NCI-H510A (cell line): ENCODE measurements around the gene BSND.

ENCODE experiments used
- DNase-seq: peaks from one replicate; lab custom pipeline; 2025; lab: John Stamatoyannopoulos, UW

The BSND gene

DNA sequence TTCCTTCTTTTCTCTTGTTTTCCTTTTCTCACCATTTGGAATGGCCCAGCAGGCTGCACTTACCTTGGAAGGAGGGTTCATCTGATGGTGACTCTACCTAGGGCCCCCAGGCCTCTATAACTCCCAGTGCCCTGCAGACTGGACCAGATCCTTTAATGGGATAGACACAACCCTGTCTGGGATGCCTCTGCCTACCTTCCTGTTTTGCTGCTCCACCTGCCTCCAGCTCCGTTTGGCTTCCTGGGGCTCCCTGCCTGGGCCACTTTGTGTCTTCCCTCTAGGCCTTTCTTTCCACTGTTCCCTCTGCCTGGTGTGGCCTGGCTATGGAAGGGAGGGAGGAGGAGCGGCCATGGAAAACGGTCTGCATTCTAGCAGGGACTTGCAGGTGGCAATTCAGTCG lies 48.1 kb downstream of the BSND start:
- DNase-seq: no peak

- no peak for DNase-seq
These were observed 48.9 kb downstream of the BSND start for GRCh38 chr1:55047611-55048010.

DNA sequence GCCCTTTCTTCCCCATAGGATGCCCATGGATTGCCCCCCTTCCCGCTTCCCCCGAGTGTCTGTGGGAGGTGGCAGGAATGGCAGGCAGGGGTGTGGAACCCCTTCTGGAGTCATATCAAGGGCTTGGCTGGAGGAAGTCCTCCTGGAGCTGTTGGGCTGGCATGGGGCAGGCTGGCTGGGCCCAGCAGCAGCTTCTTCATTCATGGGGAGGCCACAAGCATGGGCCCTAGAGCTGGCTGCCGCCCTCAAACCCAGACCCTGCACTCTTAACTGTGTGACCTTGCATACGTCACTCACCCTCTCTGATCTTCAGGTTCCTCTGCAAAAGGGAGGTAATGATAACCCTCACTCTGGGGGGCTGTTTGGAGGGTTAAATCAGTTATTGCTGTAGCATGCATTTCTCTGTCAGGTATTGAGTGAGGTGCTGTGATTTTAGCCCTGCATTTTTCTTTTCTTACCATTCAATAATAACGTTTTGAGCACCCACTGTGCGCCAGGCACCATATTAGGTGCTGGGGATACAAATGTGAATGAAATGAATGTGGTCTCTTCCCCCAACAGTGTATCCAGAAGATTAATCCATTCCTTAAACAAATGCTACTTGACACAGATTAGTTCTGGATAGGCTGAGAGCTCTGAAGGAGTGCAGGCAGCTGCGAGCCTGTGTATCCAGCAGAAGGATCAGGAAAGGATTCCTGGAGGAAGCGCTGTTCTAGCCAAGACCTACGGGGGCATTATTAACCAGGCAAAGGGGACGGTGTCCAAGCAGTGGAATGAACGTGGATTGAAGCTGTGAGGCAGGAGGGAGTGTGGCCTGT lies 49.9 kb downstream of the BSND start:
- no peak for DNase-seq

GRCh38 chr1:55049271-55049913 lies 50.7 kb downstream of the BSND start:
- DNase-seq: no peak

GRCh38 chr1:55049914-55050278 lies 51.2 kb downstream of the BSND start:
- no peak for DNase-seq

DNA sequence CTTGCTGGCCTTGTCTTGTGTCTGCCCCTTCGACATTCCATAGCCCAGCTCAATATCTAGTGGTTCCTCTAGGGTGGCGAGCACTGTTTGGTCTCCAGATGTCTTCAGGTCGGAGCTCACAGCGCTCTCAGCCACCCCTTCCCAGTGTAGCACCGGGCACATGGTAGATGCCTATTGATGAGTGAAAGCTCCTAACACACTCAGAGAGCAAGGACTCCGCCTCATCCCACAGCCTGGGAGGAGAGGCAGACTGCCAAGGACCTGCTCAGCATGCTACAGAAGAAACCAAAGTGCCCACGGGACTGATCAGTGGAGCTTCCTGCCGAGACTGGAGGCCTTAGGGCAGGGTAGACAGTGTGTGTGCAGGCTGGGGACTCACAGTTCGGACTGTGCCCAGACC lies 51.5 kb downstream of the BSND start:
- no peak for DNase-seq

GRCh38 chr1:55051169-55051568 lies 52.4 kb downstream of the BSND start:
- no peak for DNase-seq

DNA sequence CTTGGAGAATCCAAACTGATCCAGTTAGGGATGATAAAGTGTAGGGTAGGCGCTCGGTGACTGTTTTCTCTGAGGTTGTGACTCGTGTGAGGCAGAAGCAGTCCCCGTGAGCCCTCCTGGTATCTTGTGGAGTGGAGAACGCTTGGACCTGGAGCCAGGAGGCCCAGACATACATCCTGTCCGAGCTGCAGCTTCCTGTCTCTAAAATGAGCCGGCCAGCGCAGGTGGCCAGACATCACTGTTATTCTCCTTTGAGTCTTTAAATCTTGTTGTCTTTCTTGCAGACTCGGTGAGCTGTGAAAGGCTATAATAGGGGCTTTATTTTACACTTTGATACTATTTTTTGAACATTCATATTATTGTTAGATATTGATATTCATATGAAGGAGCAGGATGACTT lies 52.9 kb downstream of the BSND start:
- DNase-seq: no peak

GRCh38 chr1:55052221-55053142 lies 53.7 kb downstream of the BSND start:
- no peak for DNase-seq

- no peak for DNase-seq
These were observed 54.7 kb downstream of the BSND start for GRCh38 chr1:55053265-55053954.

GRCh38 chr1:55054396-55054795 lies 55.7 kb downstream of the BSND start:
- no peak for DNase-seq

DNA sequence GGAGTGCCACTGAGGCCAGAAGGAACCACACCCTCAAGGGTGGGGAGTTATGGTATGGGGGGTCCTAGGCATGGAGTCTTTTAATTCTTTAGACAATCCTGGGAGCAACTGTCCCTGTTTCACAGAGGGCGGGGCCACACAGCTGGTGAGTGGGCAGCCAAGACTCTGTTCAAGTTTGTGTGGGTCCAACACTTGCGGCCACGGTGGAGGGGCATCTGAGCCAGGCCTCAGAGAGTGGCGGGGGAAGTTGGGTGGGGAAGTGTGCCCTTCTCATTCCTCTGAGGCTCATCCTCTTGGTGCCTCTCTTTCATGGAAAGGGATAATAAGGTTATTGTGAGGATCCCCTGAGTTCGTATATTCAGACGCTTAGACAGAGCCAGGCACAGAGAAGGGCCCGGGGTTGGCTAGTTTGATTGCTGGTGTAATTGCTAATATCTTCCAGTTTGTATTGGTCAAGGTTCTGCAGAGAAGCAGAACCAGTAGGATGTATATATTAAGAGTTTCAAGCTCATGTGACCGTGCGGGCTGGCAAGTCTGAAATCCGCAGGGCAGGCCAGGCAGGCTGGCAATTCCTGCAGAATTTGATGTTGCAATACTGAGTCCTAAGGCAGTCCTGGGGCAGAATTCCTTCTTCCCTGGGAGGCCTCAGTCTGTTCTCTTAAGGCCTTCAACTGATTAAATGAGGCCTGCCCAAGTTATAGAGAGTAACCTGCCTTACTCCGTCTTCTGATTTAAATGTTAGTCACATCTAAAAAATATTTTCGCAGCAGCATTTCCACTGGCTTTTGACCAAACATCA lies 56.5 kb downstream of the BSND start:
- DNase-seq: no peak

- no peak for DNase-seq
These were observed 57.4 kb downstream of the BSND start for GRCh38 chr1:55055951-55056631.

DNA sequence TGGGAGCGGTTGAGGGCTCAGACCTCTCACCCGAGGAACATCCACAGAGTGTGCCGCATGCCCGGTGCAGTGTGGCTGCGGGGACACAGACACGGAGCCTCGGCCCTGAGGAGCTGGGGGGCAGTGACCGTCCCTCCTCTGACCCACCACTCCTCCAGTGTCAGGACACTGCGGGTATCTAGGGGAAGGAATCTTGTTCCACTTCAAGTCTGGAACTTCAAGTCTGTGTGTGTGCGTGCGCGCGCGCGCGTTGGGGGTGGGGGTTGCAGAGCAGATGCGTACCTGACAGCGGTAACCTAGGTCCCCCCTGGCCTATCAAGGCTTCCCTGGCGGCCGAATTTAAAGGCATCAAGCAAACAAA lies 57.9 kb downstream of the BSND start:
- DNase-seq: no peak

DNA sequence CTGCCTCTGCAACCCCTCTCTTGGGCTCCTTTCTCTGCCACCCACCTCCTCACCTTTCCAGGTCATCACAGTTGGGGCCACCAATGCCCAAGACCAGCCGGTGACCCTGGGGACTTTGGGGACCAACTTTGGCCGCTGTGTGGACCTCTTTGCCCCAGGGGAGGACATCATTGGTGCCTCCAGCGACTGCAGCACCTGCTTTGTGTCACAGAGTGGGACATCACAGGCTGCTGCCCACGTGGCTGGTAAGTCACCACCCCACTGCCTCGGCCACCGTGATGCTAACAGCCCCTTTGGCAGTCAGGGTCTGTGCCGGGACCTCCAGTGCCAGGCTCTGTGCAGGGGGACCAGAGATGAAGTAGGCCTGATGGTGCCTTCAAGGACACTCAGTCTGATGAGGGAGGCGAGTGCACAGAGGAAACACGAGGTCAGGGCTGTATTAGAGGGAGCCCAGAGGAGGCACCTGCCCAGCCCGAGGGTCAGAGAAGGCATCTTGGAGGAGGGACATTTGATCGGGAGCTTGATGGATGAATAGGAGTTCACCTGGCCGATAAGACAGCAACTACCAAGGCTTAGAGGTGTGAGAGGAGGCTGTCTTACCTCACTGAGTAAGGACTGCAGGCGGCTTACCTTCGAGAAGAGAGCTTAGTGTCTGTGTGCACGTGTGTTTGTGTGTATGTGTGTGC lies 58.7 kb downstream of the BSND start:
- no peak for DNase-seq

DNA sequence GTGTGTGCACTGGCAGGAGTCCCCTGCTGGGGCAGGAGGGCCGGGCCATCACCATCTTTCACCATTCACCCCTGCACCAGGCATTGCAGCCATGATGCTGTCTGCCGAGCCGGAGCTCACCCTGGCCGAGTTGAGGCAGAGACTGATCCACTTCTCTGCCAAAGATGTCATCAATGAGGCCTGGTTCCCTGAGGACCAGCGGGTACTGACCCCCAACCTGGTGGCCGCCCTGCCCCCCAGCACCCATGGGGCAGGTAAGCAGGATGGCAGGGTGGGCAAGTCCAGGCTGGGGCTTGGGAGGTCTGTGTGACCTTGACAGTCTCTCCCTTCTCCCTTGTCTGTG lies 59.2 kb downstream of the BSND start:
- DNase-seq: no peak

- DNase-seq: no peak
These were observed 60.8 kb downstream of the BSND start for GRCh38 chr1:55059302-55060132.

- no peak for DNase-seq
These were observed 61.6 kb downstream of the BSND start for GRCh38 chr1:55060133-55060999.
